ENCODE measurements around the gene ANGPTL5.

- TF ChIP-seq CTCF (IDR thresholded peaks at IDR 0.05) (no peak), POLR2A (IDR thresholded peaks at IDR 0.05) (no peak)
Observed at GRCh38 chr11:101944923-101945322, 28.6 kb upstream of the ANGPTL5 start.

Measured in adrenal gland (tissue), 5 donors.